ENCODE measurements around the gene SLC12A3.
A peak's percentile ranks its signal among the peaks of the same experiment; 100 is the strongest.

SLC12A3 gene

DNA sequence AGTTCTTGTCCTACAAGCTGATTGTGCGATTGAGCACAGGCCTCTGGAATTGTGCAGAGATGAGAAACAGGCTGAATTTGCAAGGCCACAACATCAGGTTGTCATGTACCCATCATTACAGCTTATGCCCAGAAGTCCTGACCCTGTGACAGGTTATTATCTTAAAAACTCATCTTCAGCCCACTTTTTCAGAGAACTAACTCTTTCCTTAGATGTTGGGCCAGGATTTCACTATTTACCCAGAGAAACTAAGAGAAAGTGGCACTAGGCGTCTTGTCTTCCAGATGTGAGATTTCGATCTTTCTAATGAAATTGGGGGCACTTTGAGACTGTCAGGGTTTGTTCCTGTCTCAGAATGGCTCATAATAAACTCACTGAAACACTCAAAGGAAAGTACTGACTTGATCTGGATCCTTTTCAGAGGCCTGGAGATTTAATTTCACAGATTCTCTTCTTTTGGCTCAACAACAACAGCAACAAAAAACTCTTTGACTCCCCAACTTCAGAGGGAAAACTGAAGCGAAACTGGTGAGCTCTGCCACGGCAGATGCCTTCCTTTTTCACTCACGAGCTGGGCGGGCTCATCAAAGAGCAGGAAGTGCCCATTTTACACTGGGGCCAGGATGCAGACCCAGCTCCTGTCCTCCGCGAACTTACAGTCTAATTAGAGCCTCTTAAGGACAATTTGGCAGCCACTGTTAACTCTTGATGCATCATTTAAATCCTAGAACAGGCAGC lies 17.7 kb upstream of the SLC12A3 start:
- DNase-seq (ENCODE audit: low read depth in 4 of 4, low spot score in 1 of 4), result no peak

DNA sequence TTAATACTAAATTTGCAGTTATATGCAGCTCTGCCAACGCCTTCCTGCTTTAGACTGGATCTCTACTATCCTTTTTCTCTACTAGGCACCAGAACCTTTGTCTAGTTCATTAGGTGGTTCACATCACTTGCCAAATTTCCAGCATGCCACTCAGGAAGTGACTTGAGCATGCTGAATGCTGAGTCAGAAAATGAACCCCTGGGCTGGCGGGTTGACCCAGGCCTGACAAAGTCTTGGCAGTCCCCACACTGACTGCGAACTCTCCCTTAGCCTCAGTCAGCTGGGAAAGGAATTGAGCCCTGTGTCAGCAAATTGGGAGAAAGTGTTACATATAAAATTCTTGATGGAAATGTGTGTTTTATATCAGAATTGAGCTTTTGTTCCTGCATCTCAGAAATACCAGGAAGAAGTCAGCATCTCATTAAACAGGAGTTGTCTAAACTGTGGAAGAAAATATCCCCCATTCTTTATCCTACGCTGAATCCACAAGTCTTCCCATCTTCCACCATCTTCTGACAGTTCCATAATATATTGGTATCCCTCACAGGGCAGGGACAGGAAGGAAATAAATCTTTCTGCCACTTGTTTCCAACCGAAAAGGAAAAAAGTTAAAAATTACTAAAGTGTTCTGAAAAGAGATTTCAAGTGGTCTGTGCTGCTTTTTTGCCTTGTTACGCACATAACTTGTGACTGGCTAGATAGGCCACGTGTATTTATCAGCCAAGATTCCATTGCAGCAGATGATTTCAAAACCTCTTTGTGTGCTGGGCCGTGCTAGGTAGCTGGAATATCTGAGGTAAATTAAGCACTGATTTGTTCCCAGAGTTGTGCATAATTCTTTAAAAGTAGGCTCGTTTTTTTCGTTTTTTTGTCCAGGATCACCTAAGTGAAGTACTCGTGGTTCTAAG lies 16.7 kb upstream of the SLC12A3 start:
- no peak for DNase-seq (ENCODE audit: low read depth in 4 of 4, low spot score in 1 of 4)

DNA sequence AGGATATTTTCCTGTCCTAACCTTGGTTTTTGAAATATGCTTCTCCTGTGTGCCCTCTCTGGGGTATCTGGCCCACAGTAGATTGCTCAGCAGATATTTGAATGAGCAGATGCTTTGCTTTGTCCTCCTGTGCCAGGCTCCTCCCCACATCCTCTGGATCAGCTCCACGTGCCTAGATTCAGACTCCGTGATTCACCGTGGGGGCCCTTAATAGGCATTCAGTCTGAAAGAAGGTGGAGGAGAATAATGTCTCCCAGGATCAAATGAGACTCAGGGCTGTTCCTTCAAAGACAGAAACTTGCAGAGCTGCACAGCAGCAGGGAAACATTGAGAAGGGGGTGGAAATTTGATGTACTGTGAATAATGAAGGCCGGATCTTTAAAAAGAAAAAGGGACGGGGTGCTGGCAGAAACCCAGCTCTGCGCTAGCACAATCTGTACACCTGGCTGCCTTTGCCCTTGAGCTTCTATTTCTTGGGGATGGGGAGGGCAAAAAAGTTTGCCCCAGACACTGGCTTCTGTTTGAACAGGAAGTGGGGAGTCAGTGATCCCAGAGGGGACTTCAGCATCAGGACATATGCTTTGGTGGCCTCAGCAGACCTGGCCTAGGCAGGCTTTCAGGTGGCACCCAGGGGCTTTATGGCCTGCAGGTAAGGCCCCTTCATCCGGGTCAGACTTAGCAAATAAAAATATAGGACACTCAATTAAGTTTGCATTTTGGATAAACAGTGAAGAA lies 15.9 kb upstream of the SLC12A3 start:
- DNase-seq (ENCODE audit: low read depth in 4 of 4, low spot score in 1 of 4), result no peak

DNA sequence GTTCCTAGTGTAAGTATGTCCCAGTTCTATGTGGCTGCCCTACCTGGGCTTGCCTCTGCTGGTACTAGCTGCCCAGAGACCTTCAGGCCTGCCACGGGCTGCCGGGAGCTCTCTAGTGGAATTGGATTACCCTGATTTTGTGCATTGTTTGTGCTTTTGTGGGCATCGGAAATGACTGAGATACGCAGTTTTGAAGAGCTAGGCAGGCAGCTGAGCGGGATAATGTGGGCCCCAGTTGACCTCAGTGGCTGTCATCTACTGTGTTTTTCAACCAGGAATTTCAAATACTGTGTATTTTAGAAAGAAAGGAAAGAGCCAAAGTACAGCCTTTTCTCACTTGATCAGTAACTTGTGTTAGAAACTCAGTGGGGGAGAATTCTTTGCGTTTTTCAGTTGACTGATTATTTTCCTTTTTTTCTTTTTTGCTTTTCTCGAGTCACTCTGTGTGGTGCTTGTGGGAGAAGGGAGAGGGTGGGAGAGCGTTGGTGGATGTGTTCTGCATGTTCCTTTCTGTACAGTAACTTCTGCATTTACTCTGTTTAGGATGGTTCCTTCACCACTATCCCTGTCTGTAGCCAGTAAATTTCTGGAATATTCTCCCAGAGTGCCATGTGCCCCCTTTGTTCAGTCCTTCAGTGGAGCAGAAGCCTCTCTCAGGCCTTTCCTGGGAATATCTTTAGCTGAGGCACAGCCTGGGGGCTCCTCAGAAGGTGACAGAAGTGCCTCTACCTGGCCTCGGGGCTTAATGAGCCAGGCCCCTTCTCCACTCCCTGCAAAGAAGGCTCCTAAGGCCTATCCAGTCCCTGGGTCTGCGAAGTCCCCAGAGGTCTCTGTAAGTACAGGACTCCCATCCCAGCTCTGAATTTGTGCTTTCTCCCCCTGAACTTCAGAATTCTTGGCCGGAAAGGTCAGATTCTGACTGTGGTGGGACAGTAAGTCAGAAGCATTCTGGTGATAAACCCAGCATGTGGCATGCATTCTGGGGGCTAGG lies 15.0 kb upstream of the SLC12A3 start:
- DNase-seq (ENCODE audit: low read depth in 4 of 4, low spot score in 1 of 4), result no peak

DNA sequence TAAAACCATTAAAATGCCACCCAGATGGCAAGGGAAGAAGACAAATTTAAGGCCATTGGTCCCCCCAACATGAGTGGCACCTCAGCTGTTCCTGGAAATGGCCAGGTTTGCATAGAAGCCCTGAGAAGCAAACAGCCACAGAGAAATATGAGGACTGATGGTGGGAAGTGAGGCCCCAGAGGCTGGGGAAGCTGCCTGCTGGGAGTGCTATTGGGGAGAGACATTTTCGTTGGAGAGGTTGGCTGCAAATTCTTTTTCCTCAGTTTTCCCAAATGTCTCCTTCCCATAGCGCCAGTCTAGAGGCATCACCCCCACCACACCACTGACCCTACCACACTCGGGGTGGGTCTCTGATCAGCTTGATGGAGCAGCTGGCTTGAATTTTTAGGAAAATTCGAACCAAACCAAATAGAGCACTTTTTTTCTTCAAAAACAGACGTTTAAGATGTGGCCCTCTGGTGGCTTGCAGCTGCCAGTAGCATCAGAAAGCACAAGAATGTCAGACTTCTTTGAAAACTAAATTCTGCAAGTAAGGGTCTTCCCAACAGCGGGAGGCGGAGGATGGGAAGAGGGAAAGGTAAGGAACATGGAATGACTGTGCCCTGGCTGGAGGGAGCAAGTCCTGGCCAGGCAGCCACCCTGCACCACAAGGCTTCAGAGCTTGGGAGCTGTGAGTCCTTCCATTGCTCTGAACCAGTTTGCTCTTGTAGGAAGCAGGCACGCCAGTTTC lies 13.2 kb upstream of the SLC12A3 start:
- DNase-seq (ENCODE audit: low read depth in 4 of 4, low spot score in 1 of 4), result no peak

DNA sequence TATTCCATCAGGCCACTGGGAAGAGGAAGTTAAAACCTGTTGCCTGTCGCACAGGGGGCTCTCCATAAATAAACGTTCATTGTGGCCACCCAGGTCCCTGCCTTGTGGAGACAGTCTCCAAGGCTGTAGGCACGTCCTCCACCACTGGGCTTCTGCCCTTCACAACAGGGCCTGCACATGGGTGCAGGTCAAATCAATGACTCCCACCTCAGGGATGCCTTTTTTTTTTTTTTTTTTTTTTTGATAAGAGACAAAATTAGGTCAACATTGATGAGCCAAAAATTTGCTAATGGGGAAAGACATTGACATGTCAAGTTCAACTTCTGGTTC lies 12.6 kb upstream of the SLC12A3 start:
- DNase-seq (ENCODE audit: low read depth in 4 of 4, low spot score in 1 of 4), result no peak

DNA sequence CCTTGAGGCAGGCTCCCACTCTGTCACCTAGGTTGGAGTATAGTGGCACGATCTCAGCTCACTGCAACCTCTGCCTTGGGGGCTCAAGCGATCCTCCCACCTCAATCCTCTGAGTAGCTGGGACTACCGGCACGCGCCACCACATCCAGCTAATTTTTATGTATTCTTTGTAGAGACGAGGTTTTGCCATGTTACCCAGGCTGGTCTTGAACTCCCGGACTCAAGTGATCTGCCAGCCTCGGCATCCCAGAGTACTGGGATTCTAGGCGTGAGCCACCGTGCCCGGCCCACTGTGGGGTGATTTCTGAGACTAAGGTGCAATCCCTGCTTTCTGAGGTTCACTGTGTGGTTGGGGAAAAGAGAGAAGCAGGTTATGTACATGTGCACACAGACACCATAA lies 12.0 kb upstream of the SLC12A3 start:
- no peak for DNase-seq (ENCODE audit: low read depth in 4 of 4, low spot score in 1 of 4)

DNA sequence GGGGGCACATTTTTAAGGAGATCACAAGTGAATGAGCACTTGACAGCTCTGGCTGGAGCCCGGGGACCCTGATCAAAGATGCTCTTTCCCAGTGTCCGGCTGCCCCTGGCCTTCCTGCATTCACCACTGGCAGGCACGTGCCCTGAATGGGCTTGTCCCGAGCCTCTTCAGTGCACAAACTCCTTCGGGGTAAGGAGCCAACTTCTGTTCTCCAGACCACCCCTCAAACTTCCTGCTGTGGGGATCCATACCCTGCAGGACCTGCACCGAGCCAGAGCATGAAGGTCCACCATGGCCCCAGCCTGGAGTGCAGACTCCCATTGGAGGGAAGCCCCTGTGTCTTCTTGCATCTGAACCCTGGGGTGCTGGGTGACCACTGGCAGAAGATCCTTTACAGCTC lies 9.8 kb upstream of the SLC12A3 start:
- DNase-seq (ENCODE audit: low read depth in 4 of 4, low spot score in 1 of 4), result no peak

DNA sequence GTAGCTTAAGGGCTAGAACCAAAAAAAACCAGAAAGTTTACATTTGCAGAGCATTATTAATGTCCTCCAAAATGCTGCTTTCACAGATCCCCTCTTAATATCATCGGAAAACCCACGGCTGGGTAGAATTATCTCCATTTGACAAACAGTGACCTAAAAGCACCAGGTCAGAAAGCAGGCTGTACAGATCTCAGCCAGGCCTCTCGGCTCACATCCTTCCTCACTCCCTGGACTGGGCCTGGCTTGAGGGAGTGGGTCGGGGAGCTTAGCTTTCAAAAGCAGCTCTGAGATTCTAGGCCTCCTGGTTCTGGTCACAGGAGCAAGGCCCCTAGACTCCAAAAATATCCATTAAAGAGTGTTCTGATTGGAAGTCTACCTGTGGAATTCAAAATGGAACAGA lies 9.1 kb upstream of the SLC12A3 start:
- no peak for DNase-seq (ENCODE audit: low read depth in 4 of 4, low spot score in 1 of 4)

DNA sequence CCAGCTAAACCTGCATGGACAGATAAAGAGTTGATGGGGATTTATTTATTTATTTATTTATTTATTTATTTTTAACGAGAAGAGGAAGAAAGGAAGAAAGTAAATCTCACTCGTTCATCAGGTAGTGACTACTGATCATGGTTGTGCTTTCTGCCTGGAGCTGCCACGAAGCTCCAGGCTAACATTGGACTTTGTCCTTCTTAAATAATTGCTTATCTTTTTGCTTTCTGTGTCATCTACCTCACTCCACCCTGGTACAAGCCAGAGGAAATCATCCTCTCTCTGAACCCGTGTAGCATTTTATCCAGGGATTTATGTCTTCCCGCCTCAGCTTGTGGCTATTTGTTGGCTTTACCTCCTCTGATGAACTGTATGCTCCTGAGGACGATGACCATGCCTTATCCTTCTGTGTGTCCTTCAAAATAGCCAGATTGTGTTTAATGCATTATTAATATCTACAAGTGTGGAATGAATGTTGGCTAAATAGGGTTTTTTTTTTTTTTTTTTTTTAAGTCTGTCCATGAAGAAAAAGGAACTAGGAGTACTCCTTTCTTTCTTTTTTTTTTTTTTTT lies 8.0 kb upstream of the SLC12A3 start:
- no peak for DNase-seq (ENCODE audit: low read depth in 4 of 4, low spot score in 1 of 4)

DNA sequence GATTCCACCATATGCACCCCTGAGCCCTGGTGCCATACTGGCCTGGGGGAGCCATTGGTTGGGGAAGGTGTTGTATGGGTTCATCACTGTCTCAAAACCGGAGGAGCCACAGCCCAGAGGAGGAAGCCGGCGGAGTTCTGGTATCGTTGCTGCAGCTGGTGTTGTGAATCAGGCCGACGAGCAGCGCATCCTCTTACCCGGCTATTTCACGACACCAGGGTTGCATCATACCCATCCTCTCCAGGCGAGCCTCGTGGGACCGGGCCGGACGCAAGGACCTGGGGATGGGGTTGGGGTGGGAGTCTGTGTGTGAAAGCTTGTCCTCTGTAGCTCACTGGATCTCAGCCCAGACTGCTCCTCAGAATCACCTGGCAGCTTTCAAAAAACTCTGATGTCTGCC lies 6.6 kb upstream of the SLC12A3 start:
- DNase-seq (ENCODE audit: low read depth in 4 of 4, low spot score in 1 of 4), result no peak

DNA sequence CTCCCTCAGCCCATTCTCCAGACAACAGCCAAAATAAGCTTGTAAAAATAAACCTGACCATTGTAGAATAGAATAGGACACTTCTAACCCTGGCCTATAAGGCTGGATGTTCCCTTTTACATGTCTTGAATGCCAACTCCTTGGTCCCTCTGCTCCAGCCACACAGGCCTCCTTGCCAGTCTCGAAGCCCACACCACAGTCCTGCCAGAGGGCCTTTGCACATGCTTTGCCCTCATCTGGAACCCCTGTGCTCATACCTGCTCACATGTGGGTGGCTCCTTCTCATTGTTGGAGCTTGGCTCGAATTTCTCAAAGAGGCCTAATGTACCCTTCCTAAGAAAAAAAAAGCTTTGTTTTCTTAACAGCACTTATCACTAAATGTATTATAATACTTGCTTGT lies 5.4 kb upstream of the SLC12A3 start:
- no peak for DNase-seq (ENCODE audit: low read depth in 4 of 4, low spot score in 1 of 4)

DNA sequence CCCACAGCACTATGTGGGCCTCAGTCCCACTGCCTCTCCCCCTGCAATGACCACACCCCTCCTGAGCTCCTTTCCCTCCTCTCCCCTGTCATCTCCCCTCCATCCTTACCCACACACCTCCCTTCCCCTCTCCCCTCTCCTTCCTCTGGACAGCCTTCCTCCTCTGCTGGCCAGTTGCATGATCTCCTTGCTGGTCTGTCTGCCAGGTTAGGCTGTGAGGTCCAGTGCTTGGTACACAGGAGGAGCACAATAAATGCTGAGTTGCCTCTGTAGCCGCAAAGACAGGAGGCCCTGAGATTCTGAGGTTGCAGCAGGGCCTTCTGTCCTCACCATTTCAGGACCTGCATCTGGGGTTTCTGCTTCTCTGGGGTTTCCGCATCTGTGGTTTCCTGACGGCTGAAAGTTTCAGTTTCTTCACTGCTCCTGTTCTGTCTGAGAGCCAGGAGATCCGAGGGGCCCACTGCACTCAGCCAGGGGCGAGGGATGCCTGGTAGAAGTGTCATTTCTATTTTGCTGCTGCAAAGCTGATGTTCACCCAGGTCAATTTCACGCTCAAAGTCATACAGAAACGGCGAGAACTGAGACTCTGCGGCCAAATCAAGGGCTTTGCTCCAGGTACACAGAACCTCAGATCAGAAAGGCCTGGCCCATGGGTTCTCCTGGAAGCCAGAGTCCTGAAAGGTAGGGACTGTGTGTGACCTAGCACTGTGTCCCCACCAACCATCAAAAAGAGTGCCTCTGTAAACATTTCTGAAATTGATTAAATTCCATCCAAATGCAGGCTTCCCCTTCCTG lies 4.6 kb upstream of the SLC12A3 start:
- peak in 2 of 4 experiments; percentile 10 to 13 for DNase-seq (ENCODE audit: low read depth in 4 of 4, low spot score in 1 of 4)

DNA sequence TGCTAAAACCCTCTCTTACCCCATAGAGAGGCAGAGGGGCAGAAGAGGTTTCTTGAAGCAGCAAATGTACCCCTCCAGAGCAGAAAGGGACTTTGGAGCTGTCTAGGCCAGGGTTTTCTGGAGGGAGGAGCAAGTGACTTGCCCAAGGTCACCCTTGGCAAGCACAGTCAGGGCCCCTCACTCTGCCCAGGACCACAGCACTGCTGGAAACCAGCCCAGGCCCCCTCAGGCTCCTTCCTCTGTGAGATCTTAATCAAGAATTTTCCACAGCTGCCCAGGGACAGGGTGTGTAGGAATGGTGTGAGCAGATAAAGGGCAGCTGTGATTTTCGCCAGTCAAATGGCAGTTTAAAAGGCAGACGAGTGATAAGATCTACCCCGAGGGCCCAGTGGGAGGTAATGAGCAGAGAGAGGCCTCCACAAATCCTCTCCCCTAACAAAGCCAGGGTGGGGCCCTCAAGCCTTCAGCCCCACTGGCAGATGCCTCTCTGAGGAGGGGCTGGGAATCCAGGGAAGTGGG lies 3.9 kb upstream of the SLC12A3 start:
- DNase-seq (ENCODE audit: low read depth in 4 of 4, low spot score in 1 of 4), result no peak

DNA sequence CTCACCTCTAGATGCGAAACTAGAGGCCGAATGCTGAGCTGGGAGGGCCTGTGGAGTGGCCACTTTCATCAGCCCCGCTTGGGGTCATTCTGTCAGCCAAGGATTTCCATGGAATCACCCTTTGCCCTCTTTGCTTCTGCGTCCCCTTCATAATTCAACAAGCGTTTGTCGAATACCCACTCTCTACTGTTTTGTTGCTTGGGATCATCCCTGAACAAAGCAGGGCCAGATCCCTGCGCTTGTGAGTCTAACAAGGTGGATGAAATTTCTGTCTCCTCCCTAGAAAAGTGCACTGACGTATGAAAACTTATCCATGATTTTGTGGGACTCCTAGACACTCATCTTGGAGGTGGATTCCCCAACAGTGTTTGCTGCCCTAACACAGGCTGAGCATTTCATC lies 3.3 kb upstream of the SLC12A3 start:
- no peak for DNase-seq (ENCODE audit: low read depth in 4 of 4, low spot score in 1 of 4)

DNA sequence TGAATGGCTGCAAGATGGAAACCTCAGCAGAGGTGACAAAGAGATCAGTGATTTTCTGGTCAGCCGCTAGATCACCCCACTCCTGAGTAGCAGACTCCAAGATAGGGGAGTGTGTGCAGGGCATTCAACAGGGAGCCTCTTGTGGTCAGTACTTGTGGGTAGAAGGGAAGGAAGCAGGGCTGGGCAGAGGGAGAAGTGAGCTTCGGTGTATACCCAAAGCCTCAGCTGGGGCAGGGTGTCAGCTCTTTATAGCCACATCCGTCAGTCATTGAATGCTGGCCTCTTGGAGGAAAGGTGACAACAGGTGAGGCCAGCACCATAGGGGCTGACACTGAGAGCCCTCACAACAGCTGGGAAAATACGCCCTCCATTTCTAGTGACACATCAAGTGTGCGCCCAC lies 2.2 kb upstream of the SLC12A3 start:
- DNase-seq (ENCODE audit: low read depth in 4 of 4, low spot score in 1 of 4), result no peak

DNA sequence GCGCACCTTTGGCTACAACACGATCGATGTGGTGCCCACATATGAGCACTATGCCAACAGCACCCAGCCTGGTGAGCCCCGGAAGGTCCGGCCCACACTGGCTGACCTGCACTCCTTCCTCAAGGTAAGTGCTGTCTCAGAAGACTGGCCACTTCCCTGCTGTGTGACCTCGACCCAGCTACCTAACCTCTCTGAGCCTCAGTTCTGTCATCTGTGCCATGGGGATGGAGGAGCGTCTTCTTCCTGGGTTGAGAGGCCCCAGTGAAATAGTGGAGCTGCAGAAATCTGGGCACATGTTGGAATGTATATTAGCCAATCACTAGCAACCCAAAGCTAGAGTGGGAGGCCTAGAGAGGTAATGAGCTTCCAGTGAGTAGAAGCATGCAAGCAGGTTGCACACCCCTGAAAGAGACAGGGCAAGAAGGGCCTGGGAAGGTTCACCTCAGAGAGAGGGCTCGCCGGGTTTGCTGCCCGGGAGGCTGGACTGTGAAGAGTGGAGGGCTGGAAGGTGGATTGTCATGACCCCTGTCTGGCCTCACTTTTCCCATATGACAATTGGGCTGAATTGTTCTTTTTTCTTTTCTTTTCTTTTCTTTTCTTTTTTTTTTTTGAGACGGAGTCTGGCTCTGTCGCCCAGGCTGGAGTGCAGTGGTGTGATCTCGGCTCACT lies 521 bp downstream of the SLC12A3 start:
- no peak for DNase-seq (ENCODE audit: low read depth in 4 of 4, low spot score in 1 of 4)

All from stimulated activated CD4-positive, alpha-beta T cell treated with anti-CD3 and anti-CD28 coated beads, Interleukin-1b, Interleukin-23, amount 100 ng/mL, for 24 hours (primary cell).